Subcutaneous adipose tissue (tissue), 4 donors: Measurements from ENCODE around the gene FOXN1. TPM values are rescaled to one million over a fixed set of nuclear protein-coding genes. Genes with fewer than 3 reads are reported as not detected.

ENCODE experiments used
- CTCF ChIP-seq: fragments of 450-650 bp; IDR thresholded peaks from one replicate; pipeline ENCODE4 v1.5.1; 2016; ENCODE audit warnings: low read depth, mild to moderate bottlenecking, control low read depth, antibody characterized with exemption, moderate library complexity
- total RNA-seq, 4 donors: library from RNA; depleted of rRNA; stranded (reverse); fragments of >200 nt; gene quantifications; one replicate each; pipeline ENCODE4 v1.1.0, GENCODE V29; 2016

The FOXN1 gene
- total RNA-seq, 4 donors from 2014 or later, result not detected

GRCh38 chr17:28540231-28540630 lies 34.1 kb downstream of the FOXN1 start:
- no peak for TF ChIP-seq CTCF

GRCh38 chr17:28541439-28541838 lies 35.3 kb downstream of the FOXN1 start:
- no peak for TF ChIP-seq CTCF

GRCh38 chr17:28544402-28545140 lies 38.4 kb downstream of the FOXN1 start:
- TF ChIP-seq CTCF, result no peak

GRCh38 chr17:28545141-28545503 lies 39.0 kb downstream of the FOXN1 start:
- TF ChIP-seq CTCF, result no peak

- TF ChIP-seq CTCF, result no peak
Measured at GRCh38 chr17:28545787-28546415, 39.8 kb downstream of the FOXN1 start.

- TF ChIP-seq CTCF, result no peak
Measured at GRCh38 chr17:28547096-28547622, 41.0 kb downstream of the FOXN1 start.

GRCh38 chr17:28547623-28548416 lies 41.7 kb downstream of the FOXN1 start:
- no peak for TF ChIP-seq CTCF
